ENCODE measurements around the gene B3GNT5. TPM values are rescaled to one million over a fixed set of nuclear protein-coding genes. Genes with fewer than 3 reads are reported as not detected.

B3GNT5 gene
- total RNA-seq, 1 experiment from 2014 or later = not detected

DNA sequence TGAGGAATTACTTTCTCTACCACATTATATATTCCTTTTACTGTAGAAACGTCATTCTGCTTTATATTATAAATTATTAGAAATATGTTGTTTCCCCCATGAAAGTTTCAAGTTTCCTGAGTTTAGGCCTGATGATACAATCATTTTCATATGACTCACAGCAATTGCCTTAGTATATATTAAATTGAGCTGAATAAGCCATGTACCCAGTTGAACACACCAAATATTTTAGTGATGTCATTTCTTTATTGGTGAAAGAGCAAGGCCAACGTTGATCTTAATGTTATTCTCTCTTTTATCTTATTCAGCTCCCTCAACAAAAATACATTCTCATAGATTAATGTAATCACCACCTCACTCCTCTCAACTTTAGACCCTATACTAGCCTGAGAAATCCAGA is 30.8 kb downstream of the B3GNT5 start:
- no peak for DNase-seq (ENCODE audit: low spot score)
- in situ Hi-C loops (cut with HindIII; ENCODE audit: low sequenced_read_pairs) = no loop called here

GRCh38 chr3:183284570-183284969 is 31.5 kb downstream of the B3GNT5 start:
- in situ Hi-C loops (cut with HindIII; ENCODE audit: low sequenced_read_pairs) = no loop called here

DNA sequence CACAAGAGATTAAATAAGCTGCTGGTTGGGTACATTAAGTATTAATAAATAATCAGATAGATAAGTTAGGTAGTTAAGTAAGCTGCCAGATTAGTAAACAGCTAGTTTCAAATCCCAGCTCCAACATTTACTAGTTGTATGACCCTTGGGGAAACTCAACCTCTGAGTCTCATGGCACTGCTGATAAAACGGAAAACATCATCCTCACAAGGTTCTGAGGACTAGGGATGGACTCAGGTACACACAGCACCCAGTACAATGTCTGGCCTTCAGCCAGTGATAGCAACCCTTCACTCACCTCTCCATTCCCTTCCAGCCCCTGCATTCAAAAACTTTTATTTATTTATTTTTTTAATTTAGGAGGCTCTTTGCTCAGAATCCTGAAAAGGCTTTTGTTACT is 32.3 kb downstream of the B3GNT5 start:
- no peak for DNase-seq (ENCODE audit: low spot score)
- in situ Hi-C loops (cut with HindIII; ENCODE audit: low sequenced_read_pairs) = no loop called here

More at GRCh38 chr3:183284570-183284969, 31.5 kb downstream of the B3GNT5 start:
- no peak for DNase-seq (ENCODE audit: low spot score)

GRCh38 chr3:183285828-183286457 is 32.9 kb downstream of the B3GNT5 start:
- in situ Hi-C loops (cut with HindIII; ENCODE audit: low sequenced_read_pairs) = no loop called here
- DNase-seq (ENCODE audit: low spot score) = peak; percentile 84

DNA sequence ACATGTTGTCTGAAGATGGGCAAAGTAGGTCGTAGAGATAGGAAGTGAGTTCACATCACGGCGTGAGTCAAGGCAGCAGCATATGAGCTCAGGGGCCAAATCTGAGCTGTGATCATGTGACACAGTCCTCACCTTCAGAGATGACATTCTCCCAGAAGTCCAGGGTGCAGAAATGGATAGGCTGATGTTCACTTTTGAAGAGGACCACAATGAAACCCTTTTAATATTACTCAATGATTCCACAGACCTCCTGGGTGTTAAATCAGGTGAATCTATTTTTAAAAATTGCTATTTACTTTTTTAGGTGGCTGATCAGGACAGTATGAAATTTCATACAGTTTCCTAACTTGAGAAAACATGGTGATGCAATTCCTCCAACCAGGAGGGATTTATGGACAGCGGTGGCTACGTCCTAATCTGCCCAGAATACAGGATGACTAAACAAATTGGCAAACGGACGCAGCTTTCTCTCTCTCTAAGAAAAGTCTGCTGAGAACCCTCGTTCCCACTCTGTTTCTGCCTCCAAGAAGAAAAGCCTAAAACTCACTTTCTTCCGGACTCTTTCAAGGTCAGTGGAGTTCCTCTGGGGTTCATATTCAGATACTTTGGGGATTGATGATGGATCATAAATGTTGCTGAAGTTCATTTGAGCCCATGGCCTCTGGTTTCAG is 34.4 kb downstream of the B3GNT5 start:
- no peak for DNase-seq (ENCODE audit: low spot score)
- in situ Hi-C loops (cut with HindIII; ENCODE audit: low sequenced_read_pairs) = no loop called here

- no peak for DNase-seq (ENCODE audit: low spot score)
- in situ Hi-C loops (cut with HindIII; ENCODE audit: low sequenced_read_pairs) = no loop called here
Measured at GRCh38 chr3:183288117-183288516, 35.1 kb downstream of the B3GNT5 start.

GRCh38 chr3:183290216-183290615 is 37.2 kb downstream of the B3GNT5 start:
- in situ Hi-C loops (cut with HindIII; ENCODE audit: low sequenced_read_pairs) = no loop called here
- DNase-seq (ENCODE audit: low spot score) = no peak

DNA sequence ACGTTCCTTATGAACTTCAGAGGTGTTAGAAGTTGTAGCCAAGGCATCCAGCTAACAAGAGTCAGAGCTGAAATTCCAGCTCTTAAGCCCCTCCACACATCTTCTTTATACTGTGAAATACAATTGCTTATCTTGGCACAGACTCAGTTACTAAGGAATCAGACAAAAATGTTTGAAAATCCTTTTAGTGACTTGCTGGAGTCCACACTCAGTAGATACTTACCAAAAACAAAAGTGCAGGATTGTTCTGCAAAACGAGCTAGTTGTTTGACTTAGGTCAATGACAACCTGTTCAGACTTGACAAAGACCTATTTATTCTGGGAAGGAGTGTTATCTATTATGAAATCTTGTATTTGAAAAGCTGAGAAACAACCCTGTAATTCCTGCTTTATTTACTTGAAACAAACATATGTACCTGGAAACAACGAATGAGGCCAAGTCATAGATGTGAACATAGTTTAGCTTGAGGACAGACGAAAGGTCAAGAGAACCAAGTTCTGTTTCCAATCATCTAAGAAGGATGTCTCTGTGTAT is 38.5 kb downstream of the B3GNT5 start:
- in situ Hi-C loops (cut with HindIII; ENCODE audit: low sequenced_read_pairs) = no loop called here
- no peak for DNase-seq (ENCODE audit: low spot score)

DNA sequence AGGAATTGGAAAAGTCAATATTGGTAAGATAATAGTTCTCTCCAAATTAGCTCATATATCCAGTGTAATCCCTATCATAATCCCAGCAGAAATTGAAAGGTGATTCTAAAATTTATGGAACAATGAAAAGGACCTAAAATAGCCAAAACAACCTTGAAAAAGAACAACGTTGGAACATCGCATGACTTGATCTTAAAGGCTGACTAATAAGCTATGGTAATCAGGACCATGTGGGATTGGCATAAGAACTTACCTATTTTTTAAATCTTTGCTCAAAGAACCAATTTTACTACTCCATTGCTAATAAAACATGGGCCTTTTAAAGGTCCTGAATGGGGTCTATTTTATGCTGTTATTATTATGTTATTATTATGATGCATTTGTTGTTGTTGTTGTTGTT is 40.9 kb downstream of the B3GNT5 start:
- no peak for DNase-seq (ENCODE audit: low spot score)
- in situ Hi-C loops (cut with HindIII; ENCODE audit: low sequenced_read_pairs) = no loop called here

GRCh38 chr3:183295211-183295610 is 42.2 kb downstream of the B3GNT5 start:
- in situ Hi-C loops (cut with HindIII; ENCODE audit: low sequenced_read_pairs) = no loop called here
- DNase-seq (ENCODE audit: low spot score) = no peak

- no peak for DNase-seq (ENCODE audit: low spot score)
- in situ Hi-C loops (cut with HindIII; ENCODE audit: low sequenced_read_pairs) = no loop called here
Measured at GRCh38 chr3:183296944-183297343, 43.9 kb downstream of the B3GNT5 start.

- DNase-seq (ENCODE audit: low spot score) = no peak
- in situ Hi-C loops (cut with HindIII; ENCODE audit: low sequenced_read_pairs) = no loop called here
Measured at GRCh38 chr3:183298701-183299153, 45.7 kb downstream of the B3GNT5 start.

DNA sequence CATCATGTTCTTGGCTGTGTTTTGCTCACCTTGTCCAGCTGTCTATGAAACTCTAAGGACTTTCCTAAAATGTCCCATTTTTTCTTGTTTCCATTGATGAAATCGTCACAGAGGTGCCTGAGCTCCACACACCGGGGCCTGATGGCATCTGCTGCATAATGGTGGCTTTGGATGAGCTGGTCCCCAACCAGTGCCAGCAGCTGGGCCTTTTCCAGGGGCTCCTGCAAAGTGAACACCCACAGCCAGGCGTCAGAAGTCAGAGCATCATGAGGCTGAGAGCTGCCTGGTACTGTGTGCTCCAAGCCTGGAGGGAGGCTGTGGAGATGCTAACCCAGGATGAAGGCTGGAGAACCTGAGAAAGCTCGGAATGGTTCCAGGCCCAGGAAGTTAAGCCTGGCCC is 46.9 kb downstream of the B3GNT5 start:
- DNase-seq (ENCODE audit: low spot score) = no peak
- in situ Hi-C loops (cut with HindIII; ENCODE audit: low sequenced_read_pairs) = no loop called here

DNA sequence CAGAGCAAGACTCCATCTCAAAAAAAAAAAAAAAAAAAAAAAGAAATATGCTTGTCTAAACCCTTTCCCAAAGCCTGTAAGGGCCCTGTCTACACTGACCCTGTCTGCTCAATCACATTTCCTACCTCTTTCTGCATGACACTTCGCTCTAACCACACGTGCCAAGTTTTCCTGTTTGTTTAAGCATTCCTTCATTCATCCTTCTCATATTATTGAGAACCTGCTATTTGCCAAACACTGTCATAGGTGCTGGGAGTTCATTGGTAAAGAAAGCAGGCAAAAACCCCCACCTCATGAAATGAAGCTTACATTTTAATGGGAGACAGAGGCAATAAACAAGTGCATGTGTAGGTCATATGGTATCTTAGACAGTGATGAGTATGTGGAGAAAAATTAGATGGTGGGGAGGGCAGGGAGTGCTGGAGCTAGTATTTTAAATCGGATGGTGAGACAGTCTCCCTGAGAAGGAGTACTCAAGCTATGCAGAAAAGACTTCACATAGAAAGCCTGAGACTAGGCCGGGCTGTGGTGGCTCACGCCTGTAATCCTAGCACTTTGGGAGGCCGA is 48.0 kb downstream of the B3GNT5 start:
- in situ Hi-C loops (cut with HindIII; ENCODE audit: low sequenced_read_pairs) = no loop called here
- no peak for DNase-seq (ENCODE audit: low spot score)

GRCh38 chr3:183301937-183302580 is 49.0 kb downstream of the B3GNT5 start:
- DNase-seq (ENCODE audit: low spot score) = no peak
- in situ Hi-C loops (cut with HindIII; ENCODE audit: low sequenced_read_pairs) = no loop called here

DNA sequence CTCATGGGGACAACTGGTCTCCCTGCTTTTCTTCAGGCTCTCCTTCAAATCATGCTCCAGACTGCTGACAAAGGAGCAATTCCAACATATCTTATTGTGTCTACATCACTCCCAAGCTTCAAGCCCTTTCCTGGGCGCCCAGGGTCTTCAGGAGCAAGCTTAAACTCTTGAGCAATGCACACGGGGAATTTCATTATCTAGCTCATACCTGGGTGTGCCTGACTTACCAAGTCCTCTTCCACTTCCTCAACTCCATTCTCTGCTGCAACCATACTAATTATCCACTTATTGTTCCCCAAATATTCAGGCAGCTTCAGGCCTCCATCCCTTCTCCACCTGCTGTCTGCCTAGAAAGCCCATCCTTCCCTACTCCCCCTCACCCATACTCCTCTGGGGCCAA is 50.6 kb downstream of the B3GNT5 start:
- in situ Hi-C loops (cut with HindIII; ENCODE audit: low sequenced_read_pairs) = no loop called here
- no peak for DNase-seq (ENCODE audit: low spot score)

GRCh38 chr3:183306798-183307671 is 54.0 kb downstream of the B3GNT5 start:
- peak; percentile 32 for DNase-seq (ENCODE audit: low spot score)
- in situ Hi-C loops (cut with HindIII; ENCODE audit: low sequenced_read_pairs) = no loop called here

DNA sequence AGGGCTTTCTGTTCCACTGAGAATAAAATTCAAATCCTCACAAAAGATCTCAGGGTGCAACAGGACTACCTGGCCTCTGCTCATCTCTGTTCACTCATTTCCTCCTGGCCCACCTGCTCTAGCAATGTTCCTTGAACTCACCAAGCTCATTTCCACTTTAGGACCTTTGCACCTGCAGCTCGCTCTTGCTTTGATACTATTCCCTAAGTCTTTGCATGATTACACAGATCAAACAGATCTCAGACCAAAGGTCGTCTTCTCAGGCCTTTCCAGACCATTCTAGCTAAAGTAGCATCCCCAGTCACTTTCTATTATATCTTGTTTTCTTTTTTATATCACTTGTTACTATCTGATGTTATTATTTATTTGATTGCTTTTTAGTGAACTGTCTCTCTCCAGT is 54.7 kb downstream of the B3GNT5 start:
- no peak for DNase-seq (ENCODE audit: low spot score)
- in situ Hi-C loops (cut with HindIII; ENCODE audit: low sequenced_read_pairs) = no loop called here

DNA sequence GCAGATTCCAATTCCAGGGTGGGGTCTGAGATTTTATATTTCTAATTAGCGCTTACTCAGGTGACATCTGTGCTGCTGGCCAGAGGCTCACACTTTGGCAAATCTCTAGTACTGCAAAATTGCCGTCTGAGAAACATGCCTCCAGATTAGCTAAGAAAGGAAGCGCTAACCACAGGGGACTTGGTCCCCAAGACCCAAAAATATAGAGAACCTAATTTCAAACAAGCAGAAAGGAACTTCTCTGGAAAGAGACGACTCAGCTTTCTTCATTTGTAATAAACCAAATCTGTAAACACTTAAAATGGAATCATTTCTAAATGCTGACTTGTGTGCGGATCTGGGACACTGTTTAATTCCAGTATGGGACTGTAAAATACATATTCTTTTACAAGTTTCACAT is 55.7 kb downstream of the B3GNT5 start:
- DNase-seq (ENCODE audit: low spot score) = no peak
- in situ Hi-C loops (cut with HindIII; ENCODE audit: low sequenced_read_pairs) = no loop called here
